Nephron progenitor cell (in vitro differentiated cells): ENCODE data around the gene RSBN1L.

ENCODE experiments used
- DNase-seq: peaks from one replicate; pipeline ENCODE4 v3.0.0; 2021
- H3K27ac Mint-ChIP-seq: 2 replicates; pipeline ENCODE4 v1.8.0; 2021; ENCODE audit warnings: mild to moderate bottlenecking, moderate library complexity, mixed read lengths
- H3K27me3 Mint-ChIP-seq: 2 replicates; pipeline ENCODE4 v1.8.0; 2021; ENCODE audit warnings: mild to moderate bottlenecking, low read depth, mixed read lengths; ENCODE audit not compliant: poor library complexity
- H3K36me3 Mint-ChIP-seq: 2 replicates; pipeline ENCODE4 v1.8.0; 2021; ENCODE audit warnings: low read depth, mixed read lengths
- H3K4me1 Mint-ChIP-seq: 2 replicates; pipeline ENCODE4 v1.8.0; 2021; ENCODE audit warnings: mixed read lengths
- H3K4me3 Mint-ChIP-seq: 2 replicates; pipeline ENCODE4 v1.8.0; 2021; ENCODE audit warnings: mild to moderate bottlenecking, moderate library complexity, mixed read lengths
- H3K9me3 Mint-ChIP-seq: 2 replicates; pipeline ENCODE4 v1.8.0; 2021; ENCODE audit warnings: mild to moderate bottlenecking, moderate library complexity, mixed read lengths
- CTCF ChIP-seq: fragments of 200-600 bp; sonication (generic); IDR thresholded peaks from 2 replicates; pipeline ENCODE4 v1.5.0; 2021; ENCODE audit warnings: antibody characterized with exemption

Gene RSBN1L

DNA sequence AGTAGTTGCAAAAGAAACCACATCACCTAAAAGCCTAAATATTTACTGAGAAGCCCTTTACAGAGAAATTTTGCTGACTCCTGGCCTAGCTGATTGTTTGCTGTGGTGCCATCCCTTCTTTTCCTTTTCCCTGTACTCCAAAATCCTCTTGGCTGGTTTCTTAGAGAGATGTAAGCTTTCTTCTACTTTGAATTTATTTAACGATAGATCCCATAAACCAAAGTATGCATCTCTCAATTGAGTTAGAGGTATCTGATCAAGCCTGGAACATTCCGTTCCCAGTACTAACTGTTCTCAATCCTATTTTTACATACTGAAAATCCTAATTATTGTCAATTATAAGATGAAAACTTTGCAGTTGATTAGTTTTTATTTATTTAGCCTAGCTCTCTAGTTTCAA lies 95.7 kb downstream of the RSBN1L start:
- no peak for TF ChIP-seq CTCF
- no peaks in the 10 kb centered on the region for H3K9me3 Mint-ChIP-seq
- H3K4me3 Mint-ChIP-seq = no peak overlapping the region
- H3K27ac Mint-ChIP-seq = peak overlapping the region; percentile 43
- H3K27me3 Mint-ChIP-seq = no peaks in the 10 kb centered on the region
- DNase-seq = no peak
- peaks cover 16% of the 10 kb centered on the region for H3K36me3 Mint-ChIP-seq
- H3K4me1 Mint-ChIP-seq = peaks cover 21% of the 10 kb centered on the region

- no peak for DNase-seq
- Mint-ChIP-seq H3K36me3 (peaks cover 16% of the 10 kb centered on the region), H3K4me3 (no peak overlapping the region), H3K4me1 (peaks cover 32% of the 10 kb centered on the region), H3K27me3 (no peaks in the 10 kb centered on the region), H3K9me3 (no peaks in the 10 kb centered on the region), H3K27ac (no peak overlapping the region)
- TF ChIP-seq CTCF = no peak
Observed at GRCh38 chr7:77794000-77794399, 97.7 kb downstream of the RSBN1L start.

DNA sequence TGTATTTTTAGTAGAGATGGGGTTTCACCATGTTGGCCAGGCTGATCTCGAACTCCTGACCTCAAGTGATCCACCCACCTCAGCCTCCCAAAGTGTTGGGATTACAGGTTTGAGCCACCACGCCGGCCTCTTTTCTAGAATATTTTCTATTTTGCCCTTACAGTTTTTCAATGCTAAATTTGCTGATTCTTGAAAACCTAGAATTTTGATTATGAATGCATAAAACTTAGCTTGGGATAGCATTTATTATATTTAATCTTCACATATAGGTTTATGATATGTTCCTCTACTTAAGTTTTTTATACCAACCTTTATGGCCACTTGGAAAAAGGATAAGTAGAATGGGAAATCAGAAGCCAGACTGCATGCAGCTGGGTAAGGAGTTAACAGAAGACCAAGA lies 99.8 kb downstream of the RSBN1L start:
- Mint-ChIP-seq H3K4me3 (peak overlapping the region; percentile 76), H3K9me3 (no peaks in the 10 kb centered on the region), H3K27me3 (no peaks in the 10 kb centered on the region), H3K4me1 (peaks cover 43% of the 10 kb centered on the region), H3K27ac (no peak overlapping the region), H3K36me3 (peaks cover 16% of the 10 kb centered on the region)
- TF ChIP-seq CTCF = no peak
- DNase-seq = no peak

- Mint-ChIP-seq H3K27ac (no peak overlapping the region), H3K27me3 (no peaks in the 10 kb centered on the region), H3K36me3 (peaks cover 16% of the 10 kb centered on the region), H3K9me3 (no peaks in the 10 kb centered on the region), H3K4me1 (peaks cover 43% of the 10 kb centered on the region), H3K4me3 (peak overlapping the region; percentile 96)
- DNase-seq = no peak
- TF ChIP-seq CTCF = no peak
Observed at GRCh38 chr7:77796960-77797359, 100.7 kb downstream of the RSBN1L start.

- no peak for TF ChIP-seq CTCF
- Mint-ChIP-seq H3K36me3 (peaks cover 16% of the 10 kb centered on the region), H3K4me3 (peak overlapping the region; percentile 96), H3K27me3 (no peaks in the 10 kb centered on the region), H3K9me3 (no peaks in the 10 kb centered on the region), H3K27ac (peak overlapping the region; percentile 97), H3K4me1 (peaks cover 43% of the 10 kb centered on the region)
- peak; percentile 63 for DNase-seq
Observed at GRCh38 chr7:77797734-77798393, 101.6 kb downstream of the RSBN1L start.

DNA sequence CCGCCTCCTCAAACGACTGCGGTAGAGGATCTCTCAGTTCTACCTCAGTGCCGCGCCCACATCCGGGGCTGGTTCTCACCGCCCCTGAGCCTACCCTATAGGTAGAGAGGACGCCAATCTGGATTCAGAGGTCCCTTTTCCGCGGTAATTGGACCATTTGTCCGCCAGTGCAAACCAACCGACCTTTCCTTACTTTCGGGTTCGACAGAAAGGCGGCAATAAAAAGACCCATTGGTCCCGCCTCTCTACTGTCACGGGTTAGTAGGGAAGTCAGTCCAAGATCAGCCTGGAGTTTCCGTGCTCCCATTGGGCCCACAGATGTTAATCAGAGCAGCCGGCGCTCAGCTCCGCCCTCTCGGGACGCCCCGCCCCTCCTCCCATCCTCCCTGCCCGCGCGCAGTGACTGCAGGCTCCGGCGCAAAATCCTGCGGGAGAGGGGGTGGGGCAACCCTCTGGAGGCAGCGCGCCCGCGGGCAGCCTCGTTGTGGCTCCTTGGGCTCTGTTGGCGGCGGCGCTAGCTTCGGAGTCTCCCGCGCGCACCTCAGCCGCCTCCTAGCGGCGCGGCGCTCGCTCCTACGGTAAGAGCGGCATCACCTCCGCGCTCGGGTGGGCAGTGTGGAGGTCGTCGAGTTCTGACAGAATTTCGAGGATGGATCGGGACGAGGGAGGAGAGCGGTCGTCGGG lies 102.3 kb downstream of the RSBN1L start, which contains the start of the genes PHTF2 and TMEM60:
Gene PHTF2 (plus strand): TSS at position 380 of the 684 bp plus-strand sequence.
Gene TMEM60 (minus strand): TSS at position 41 of the 684 bp plus-strand sequence. CDS start 4,061 bp downstream, outside the sequence.
- peak within 1 kb of the TSS; percentile 96 for H3K4me3 Mint-ChIP-seq
- DNase-seq = peak; percentile 100
- H3K4me1 Mint-ChIP-seq = peaks cover 43% of the 10 kb centered on the region

More for the DNA sequence above, 102.3 kb downstream of the RSBN1L start, which contains the start of the genes PHTF2 and TMEM60:
- TF ChIP-seq CTCF = peak; percentile 33
- no peaks in the 10 kb centered on the region for H3K9me3 Mint-ChIP-seq
- peak within 1 kb of the TSS; percentile 99 for H3K27ac Mint-ChIP-seq
- peaks cover 19% of the 10 kb centered on the region for H3K36me3 Mint-ChIP-seq
- no peaks in the 10 kb centered on the region for H3K27me3 Mint-ChIP-seq
